Trophoblast cell (in vitro differentiated cells and primary cell): ENCODE results near the gene RBP3.

Experiments used
- DNase-seq, 2 donors: peaks; one replicate each; pipeline ENCODE4 v3.0.0-alpha.2; 2016
- H2AFZ ChIP-seq: 2 replicates; pipeline ENCODE4 v1.6.1; 2013; ENCODE audit warnings: low read length, moderate library complexity, mild to moderate bottlenecking; ENCODE audit not compliant: insufficient read depth, poor library complexity
- H2AK5ac ChIP-seq: 2 replicates; pipeline ENCODE4 v1.6.1; 2013; ENCODE audit warnings: mild to moderate bottlenecking, low read length
- H2BK120ac ChIP-seq: 2 replicates; pipeline ENCODE4 v1.6.1; 2013; ENCODE audit warnings: low read length, mild to moderate bottlenecking, moderate library complexity; ENCODE audit not compliant: insufficient read depth, poor library complexity
- H2BK12ac ChIP-seq: 2 replicates; pipeline ENCODE4 v1.6.1; 2013; ENCODE audit warnings: mild to moderate bottlenecking, low read length, moderate library complexity
- H2BK5ac ChIP-seq: 2 replicates; pipeline ENCODE4 v1.6.1; 2013; ENCODE audit warnings: low read length, low read depth, moderate library complexity, mild to moderate bottlenecking; ENCODE audit not compliant: poor library complexity
- H3K14ac ChIP-seq: 2 replicates; pipeline ENCODE4 v1.6.1; 2013; ENCODE audit warnings: mild to moderate bottlenecking, low read length
- H3K18ac ChIP-seq: 2 replicates; pipeline ENCODE4 v1.6.1; 2013; ENCODE audit warnings: mild to moderate bottlenecking, low read length
- H3K23ac ChIP-seq: 2 replicates; pipeline ENCODE4 v1.6.1; 2013; ENCODE audit warnings: low read length
- H3K27ac ChIP-seq: 2 replicates; pipeline ENCODE4 v1.5.1; 2013; ENCODE audit warnings: low read depth, mild to moderate bottlenecking, inconsistent platforms, low read length, moderate library complexity
- H3K27me3 ChIP-seq: 2 replicates; pipeline ENCODE4 v1.6.1; 2013; ENCODE audit warnings: inconsistent platforms, mild to moderate bottlenecking, low read length, moderate library complexity; ENCODE audit not compliant: insufficient read depth
- H3K36me3 ChIP-seq, 2 experiments: 1 replicate in 1 of 2; 2 replicates in 1 of 2; pipeline ENCODE4 v1.6.1; 2013; ENCODE audit warnings: low read length in 2 of 2, mild to moderate bottlenecking in 2 of 2, moderate library complexity in 1 of 2; ENCODE audit not compliant: insufficient read depth in 2 of 2, control insufficient read depth in 1 of 2
- H3K4ac ChIP-seq: 2 replicates; pipeline ENCODE4 v1.6.1; 2013; ENCODE audit warnings: low read depth, mild to moderate bottlenecking, low read length, moderate library complexity
- H3K4me1 ChIP-seq, 2 experiments: 1 replicate in 1 of 2; 2 replicates in 1 of 2; pipeline ENCODE4 v1.6.1; 2013; ENCODE audit warnings: low read length in 2 of 2, mild to moderate bottlenecking in 2 of 2, moderate library complexity in 1 of 2; ENCODE audit not compliant: insufficient read depth in 2 of 2, control insufficient read depth in 1 of 2
- H3K4me2 ChIP-seq: 2 replicates; pipeline ENCODE4 v1.6.1; 2013; ENCODE audit warnings: inconsistent platforms, mild to moderate bottlenecking, low read length, moderate library complexity
- H3K4me3 ChIP-seq: 2 replicates; pipeline ENCODE4 v1.5.1; 2013; ENCODE audit warnings: mild to moderate bottlenecking, low read depth, low read length, inconsistent platforms
- H3K79me1 ChIP-seq: one replicate; pipeline ENCODE4 v1.6.1; 2013; ENCODE audit warnings: low read length
- H3K79me2 ChIP-seq: 2 replicates; pipeline ENCODE4 v1.6.1; 2013; ENCODE audit warnings: low read length, mild to moderate bottlenecking; ENCODE audit not compliant: control insufficient read depth, insufficient read depth, poor library complexity
- H3K9ac ChIP-seq: 2 replicates; pipeline ENCODE4 v1.6.1; 2013; ENCODE audit warnings: mild to moderate bottlenecking, low read length
- H3K9me3 ChIP-seq: 2 replicates; pipeline ENCODE4 v1.6.1; 2013; ENCODE audit warnings: low read depth, mild to moderate bottlenecking, control low read depth, inconsistent platforms, low read length; ENCODE audit not compliant: insufficient read depth
- H4K12ac ChIP-seq: 2 replicates; pipeline ENCODE4 v1.6.1; 2013; ENCODE audit warnings: low read depth, mild to moderate bottlenecking, low read length, moderate library complexity
- H4K8ac ChIP-seq: 2 replicates; pipeline ENCODE4 v1.6.1; 2013; ENCODE audit warnings: low read depth, mild to moderate bottlenecking, low read length, moderate library complexity
- H4K91ac ChIP-seq: one replicate; pipeline ENCODE4 v1.6.1; 2013; ENCODE audit warnings: low read depth, mild to moderate bottlenecking, low read length, moderate library complexity
- WGBS: extraction: QIAGEN DNeasy Blood & Tissue Kit; methylation state at CpG from one replicate; pipeline ENCODE4 v1.1.7; 2013; ENCODE audit warnings: missing lambda C conversion rate; ENCODE audit not compliant: insufficient read length, insufficient coverage; ENCODE audit errors: extremely low coverage; 5-methylcytosine and 5-hydroxymethylcytosine counted together

RBP3 gene

DNA sequence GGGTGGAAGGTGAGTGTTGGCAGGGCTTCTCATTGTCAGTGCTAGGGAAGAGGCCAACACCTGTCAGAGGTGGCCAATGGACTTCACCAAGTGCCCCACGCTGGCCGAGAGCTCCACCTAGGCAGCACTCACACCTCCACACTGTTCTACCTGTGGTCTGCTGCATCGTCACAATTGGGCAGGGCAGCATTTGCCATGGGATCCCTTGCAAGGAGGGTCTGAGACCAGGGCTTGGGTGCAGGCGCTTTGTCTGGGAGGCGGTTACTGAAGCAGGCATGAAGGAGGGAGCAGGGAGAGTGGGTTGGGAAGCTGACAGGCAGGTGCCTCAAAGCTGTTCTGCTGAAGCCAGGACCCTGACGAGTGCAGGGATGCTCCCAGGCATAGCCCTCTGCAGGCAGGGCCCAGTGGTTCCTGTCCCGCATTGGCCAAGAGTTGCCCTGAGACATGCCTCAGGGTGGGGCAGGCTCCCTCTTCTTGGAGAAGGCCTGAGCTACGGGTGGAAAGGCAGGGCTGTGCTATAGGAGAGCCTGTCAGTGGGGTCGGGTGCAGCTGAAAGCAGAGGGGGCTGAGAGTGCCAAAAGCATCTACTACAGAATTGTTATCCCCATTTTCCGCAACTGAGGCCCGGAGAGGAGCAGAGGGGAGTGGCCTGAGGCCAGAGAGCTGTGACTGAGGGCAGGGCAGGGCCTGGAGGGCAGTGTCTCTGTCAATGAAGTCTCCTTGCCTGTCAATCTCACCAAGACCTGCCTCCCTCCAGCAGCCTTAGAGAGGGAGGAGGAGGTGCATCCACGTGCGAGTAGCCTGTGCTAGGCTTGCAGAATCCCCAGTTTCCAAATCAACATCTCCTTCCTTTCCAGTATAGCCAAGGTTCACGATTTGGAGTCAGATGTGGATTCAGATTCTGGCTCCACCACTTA, 4.0 kb downstream of the RBP3 start:
- peak in 1 of 2 donors; percentile 27 for DNase-seq
- Histone ChIP-seq H3K4ac (no peak overlapping the region), H3K9me3 (no peaks in the 10 kb centered on the region), H2BK5ac (no peak overlapping the region), H4K12ac (no peak overlapping the region), H3K79me2 (no peaks in the 10 kb centered on the region), H4K8ac (no peak overlapping the region), H2AFZ (no peak overlapping the region), H3K23ac (no peak overlapping the region), H2AK5ac (no peak overlapping the region), H4K91ac (no peak overlapping the region), H2BK12ac (no peak overlapping the region), H3K27me3 (no peaks in the 10 kb centered on the region), H3K36me3 (no peaks in the 10 kb centered on the region), H3K4me2 (no peak overlapping the region), H3K18ac (no peak overlapping the region), H2BK120ac (no peak overlapping the region), H3K27ac (no peak overlapping the region), H3K9ac (no peak overlapping the region), H3K4me3 (no peak overlapping the region), H3K4me1 (no peaks in the 10 kb centered on the region), H3K79me1 (no peaks in the 10 kb centered on the region), H3K14ac (no peak overlapping the region)
- no CpG with 5 or more reads among the region's 14 CpGs for WGBS

DNA sequence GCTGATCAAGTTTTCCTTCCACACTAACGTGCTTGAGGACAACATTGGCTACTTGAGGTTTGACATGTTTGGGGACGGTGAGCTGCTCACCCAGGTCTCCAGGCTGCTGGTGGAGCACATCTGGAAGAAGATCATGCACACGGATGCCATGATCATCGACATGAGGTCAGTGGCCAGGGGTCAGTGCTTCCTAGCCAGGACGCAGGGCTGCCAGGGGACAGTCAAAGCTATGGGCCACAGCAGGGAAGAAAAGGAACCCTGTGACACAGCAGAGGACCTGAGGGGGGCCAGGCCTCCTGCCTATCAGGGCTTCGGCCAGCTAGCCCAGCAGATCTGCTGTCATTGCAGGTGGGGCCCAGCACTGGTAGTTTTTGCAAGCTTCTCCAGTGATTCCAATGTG, 5.2 kb downstream of the RBP3 start:
- H3K79me1 ChIP-seq: no peaks in the 10 kb centered on the region
- H3K79me2 ChIP-seq: no peaks in the 10 kb centered on the region
- no peak overlapping the region for H2AK5ac ChIP-seq
- no peak overlapping the region for H2BK120ac ChIP-seq
- no peak overlapping the region for H2BK5ac ChIP-seq
- no peaks in the 10 kb centered on the region for H3K4me1 ChIP-seq
- no peak for DNase-seq
- H3K9me3 ChIP-seq: no peaks in the 10 kb centered on the region
- no peak overlapping the region for H3K27ac ChIP-seq
- no peak overlapping the region for H3K4ac ChIP-seq
- H4K8ac ChIP-seq: no peak overlapping the region
- H4K12ac ChIP-seq: no peak overlapping the region
- no peaks in the 10 kb centered on the region for H3K27me3 ChIP-seq
- H2BK12ac ChIP-seq: no peak overlapping the region
- H4K91ac ChIP-seq: no peak overlapping the region
- no CpG with 5 or more reads among the region's 6 CpGs for WGBS
- H2AFZ ChIP-seq: no peak overlapping the region
- no peak overlapping the region for H3K23ac ChIP-seq
- H3K18ac ChIP-seq: no peak overlapping the region
- no peak overlapping the region for H3K4me2 ChIP-seq
- H3K14ac ChIP-seq: no peak overlapping the region
- H3K4me3 ChIP-seq: no peak overlapping the region
- no peak overlapping the region for H3K9ac ChIP-seq
- no peaks in the 10 kb centered on the region for H3K36me3 ChIP-seq

DNA sequence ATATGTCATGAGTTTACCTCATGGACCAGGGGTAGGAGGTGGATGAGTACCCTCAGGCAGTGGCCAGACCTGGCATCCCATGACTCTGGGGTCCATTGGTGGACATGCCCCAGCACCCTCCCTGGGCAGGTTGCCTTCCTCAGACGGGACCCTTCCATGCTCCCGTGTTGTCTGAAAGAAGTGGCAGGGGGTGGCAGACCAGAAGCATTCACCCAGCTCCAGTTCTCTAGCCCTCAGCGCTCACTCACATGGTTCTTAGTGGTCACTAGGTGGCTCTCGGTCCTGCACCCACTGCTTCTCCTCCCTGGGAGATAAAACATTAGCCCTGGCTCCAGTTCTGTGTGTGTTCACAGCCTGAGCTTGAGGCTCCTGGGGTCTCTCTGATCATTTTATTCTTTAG, 6.0 kb downstream of the RBP3 start:
- H3K4me3 ChIP-seq: no peak overlapping the region
- no peak overlapping the region for H3K27ac ChIP-seq
- no peaks in the 10 kb centered on the region for H3K36me3 ChIP-seq
- H3K9ac ChIP-seq: no peak overlapping the region
- H3K79me2 ChIP-seq: no peaks in the 10 kb centered on the region
- H2AFZ ChIP-seq: no peak overlapping the region
- no peaks in the 10 kb centered on the region for H3K4me1 ChIP-seq
- no peaks in the 10 kb centered on the region for H3K9me3 ChIP-seq
- WGBS: no CpG with 5 or more reads among the region's 4 CpGs
- no peak overlapping the region for H3K4me2 ChIP-seq
- H4K8ac ChIP-seq: no peak overlapping the region
- no peaks in the 10 kb centered on the region for H3K27me3 ChIP-seq
- no peak overlapping the region for H2BK120ac ChIP-seq
- H3K23ac ChIP-seq: no peak overlapping the region
- DNase-seq: no peak
- H2AK5ac ChIP-seq: no peak overlapping the region
- no peak overlapping the region for H2BK12ac ChIP-seq
- H3K4ac ChIP-seq: no peak overlapping the region
- no peak overlapping the region for H3K14ac ChIP-seq
- no peak overlapping the region for H3K18ac ChIP-seq
- H4K91ac ChIP-seq: no peak overlapping the region
- H4K12ac ChIP-seq: no peak overlapping the region
- H2BK5ac ChIP-seq: no peak overlapping the region
- H3K79me1 ChIP-seq: no peaks in the 10 kb centered on the region

DNA sequence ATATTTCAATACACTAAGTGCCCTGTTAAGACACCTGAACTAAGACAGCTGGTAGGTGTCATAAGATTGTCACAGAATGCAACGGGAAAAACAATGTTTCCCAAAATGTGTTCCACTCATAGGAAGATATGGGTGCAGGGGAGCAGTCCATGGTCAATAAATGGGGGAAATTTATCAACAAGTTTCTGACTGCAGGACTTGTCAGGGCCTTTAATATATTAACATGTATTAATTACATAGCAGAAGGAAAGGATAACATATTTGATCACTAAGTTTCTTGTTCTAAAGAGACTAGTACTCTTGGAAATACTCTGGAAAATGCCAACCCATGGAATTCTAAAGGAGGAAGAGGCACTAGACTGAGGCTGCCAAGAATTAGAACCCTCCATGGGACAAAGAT, 6.7 kb downstream of the RBP3 start:
- Histone ChIP-seq H3K27me3 (no peaks in the 10 kb centered on the region), H2AFZ (no peak overlapping the region), H2BK120ac (no peak overlapping the region), H2BK12ac (no peak overlapping the region), H3K23ac (no peak overlapping the region), H4K8ac (no peak overlapping the region), H2AK5ac (no peak overlapping the region), H3K79me2 (no peaks in the 10 kb centered on the region), H4K12ac (no peak overlapping the region), H3K79me1 (no peaks in the 10 kb centered on the region), H3K4ac (no peak overlapping the region), H4K91ac (no peak overlapping the region), H3K18ac (no peak overlapping the region), H3K4me1 (no peaks in the 10 kb centered on the region), H3K9me3 (no peaks in the 10 kb centered on the region), H3K36me3 (no peaks in the 10 kb centered on the region), H3K27ac (no peak overlapping the region), H3K9ac (no peak overlapping the region), H3K14ac (no peak overlapping the region), H3K4me2 (no peak overlapping the region), H3K4me3 (no peak overlapping the region), H2BK5ac (no peak overlapping the region)
- DNase-seq: no peak
- WGBS: no CpG with 5 or more reads among the region's 1 CpG
